DLD1 (cell line): ENCODE results near the gene FADS3.

ENCODE experiments used
- in situ Hi-C: cut with HindIII; loops from 2 replicates; pipeline ENCODE4 v1.10.0; 2017; ENCODE audit warnings: low sequenced_read_pairs

FADS3 gene

GRCh38 chr11:61891331-61892084, at the start of gene FADS3:
FADS3 (minus strand) TSS chr11:61891545; CDS start chr11:61891381, 164 bp downstream.
- in situ Hi-C loops, result no loop called here

- in situ Hi-C loops, result no loop called here
Observed at GRCh38 chr11:61940466-61940865, 49.1 kb upstream of the FADS3 start.

GRCh38 chr11:61935861-61936260, 44.5 kb upstream of the FADS3 start:
- in situ Hi-C loops, result no loop called here

- in situ Hi-C loops, result no loop called here
Observed at GRCh38 chr11:61930933-61931332, 39.6 kb upstream of the FADS3 start.

- in situ Hi-C loops, result loop anchor here (10.0 kb wide), 1 partner anchor 176 kb away; no protein-coding TSS in a partner anchor
Observed at GRCh38 chr11:61928606-61929005, 37.3 kb upstream of the FADS3 start.

- in situ Hi-C loops, result loop anchor here (10.0 kb wide), 1 partner anchor 177 kb away; no protein-coding TSS in a partner anchor
Observed at GRCh38 chr11:61927501-61927900, 36.2 kb upstream of the FADS3 start.

- in situ Hi-C loops, result loop anchor here (10.0 kb wide), 1 partner anchor 179 kb away; no protein-coding TSS in a partner anchor
Observed at GRCh38 chr11:61926235-61926634, 34.9 kb upstream of the FADS3 start.

GRCh38 chr11:61925736-61926135, 34.4 kb upstream of the FADS3 start:
- in situ Hi-C loops, result loop anchor here (10.0 kb wide), 1 partner anchor 179 kb away; no protein-coding TSS in a partner anchor

- in situ Hi-C loops, result loop anchor here (10.0 to 25.0 kb wide), 2 partner anchors 138 to 181 kb away; no protein-coding TSS in a partner anchor
Observed at GRCh38 chr11:61924064-61924455, 32.7 kb upstream of the FADS3 start.

- in situ Hi-C loops, result loop anchor here (10.0 to 25.0 kb wide), 2 partner anchors 139 to 181 kb away; no protein-coding TSS in a partner anchor
Observed at GRCh38 chr11:61923166-61924063, 32.1 kb upstream of the FADS3 start.

GRCh38 chr11:61922539-61922938, 31.2 kb upstream of the FADS3 start:
- in situ Hi-C loops, result loop anchor here (10.0 to 25.0 kb wide), 2 partner anchors 140 to 182 kb away; no protein-coding TSS in a partner anchor

GRCh38 chr11:61921446-61921845, 30.1 kb upstream of the FADS3 start:
- in situ Hi-C loops, result loop anchor here (10.0 to 25.0 kb wide), 2 partner anchors 141 to 183 kb away; no protein-coding TSS in a partner anchor

- in situ Hi-C loops, result loop anchor here (10.0 to 25.0 kb wide), 2 partner anchors 142 to 185 kb away; no protein-coding TSS in a partner anchor
Observed at GRCh38 chr11:61919705-61920631, 28.6 kb upstream of the FADS3 start.

- in situ Hi-C loops, result loop anchor here (25.0 kb wide), 1 partner anchor 143 kb away; no protein-coding TSS in a partner anchor
Observed at GRCh38 chr11:61918938-61919704, 27.8 kb upstream of the FADS3 start.

- in situ Hi-C loops, result loop anchor here (25.0 kb wide), 1 partner anchor 144 kb away; no protein-coding TSS in a partner anchor
Observed at GRCh38 chr11:61918251-61918937, 27.0 kb upstream of the FADS3 start.

- in situ Hi-C loops, result loop anchor here (25.0 kb wide), 1 partner anchor 145 kb away; no protein-coding TSS in a partner anchor
Observed at GRCh38 chr11:61917334-61918109, 26.2 kb upstream of the FADS3 start, which contains the start of gene RAB3IL1. RAB3IL1 (minus strand) TSS chr11:61917566; CDS start chr11:61917367, 199 bp downstream.

GRCh38 chr11:61916737-61917333, 25.5 kb upstream of the FADS3 start:
- in situ Hi-C loops, result loop anchor here (25.0 kb wide), 1 partner anchor 145 kb away; no protein-coding TSS in a partner anchor
